PC-3 (cell line): ENCODE measurements around the gene DLGAP3.

ENCODE experiments used
- EZH2 ChIP-seq: fragments of 300-600 bp; sonication (generic); IDR thresholded peaks from one replicate; pipeline ENCODE4 v1.6.1; 2017; ENCODE audit warnings: antibody characterized with exemption, mild to moderate bottlenecking, low read length; ENCODE audit not compliant: unreplicated experiment
- EZH2phosphoT487 ChIP-seq: fragments of 300-600 bp; sonication (generic); IDR thresholded peaks from 2 replicates; pipeline ENCODE4 v1.6.1; 2018; ENCODE audit warnings: mild to moderate bottlenecking, antibody characterized with exemption, low read length, borderline replicate concordance
- TF ChIP-seq, protein P1 (sequence below): fragments of 300-600 bp; sonication (generic); conservative IDR thresholded peaks from 2 replicates; pipeline ENCODE4 v1.5.1; 2017; ENCODE audit warnings: antibody characterized with exemption, low read depth, mild to moderate bottlenecking, low read length

DNA sequence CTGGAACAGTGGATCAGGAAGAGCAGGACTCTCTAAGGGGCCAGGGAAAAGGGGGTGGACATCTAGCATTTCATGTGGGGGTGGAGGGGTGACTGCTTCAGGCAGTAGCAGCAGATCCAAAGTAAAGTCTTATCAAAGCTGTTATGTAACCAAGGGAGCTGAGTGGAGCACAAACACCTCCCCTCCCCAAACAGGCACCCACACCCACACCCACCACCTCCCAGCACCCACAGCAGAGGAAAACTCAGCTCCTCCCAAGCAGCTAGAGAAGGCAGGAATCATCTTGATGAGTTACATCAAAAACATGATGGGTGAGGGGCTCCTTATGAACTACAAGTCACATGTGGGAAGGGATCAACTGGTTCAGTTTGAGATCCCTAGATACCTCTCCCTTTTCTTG, 6.0 kb downstream of the DLGAP3 start:
- TF ChIP-seq, protein P1, sequence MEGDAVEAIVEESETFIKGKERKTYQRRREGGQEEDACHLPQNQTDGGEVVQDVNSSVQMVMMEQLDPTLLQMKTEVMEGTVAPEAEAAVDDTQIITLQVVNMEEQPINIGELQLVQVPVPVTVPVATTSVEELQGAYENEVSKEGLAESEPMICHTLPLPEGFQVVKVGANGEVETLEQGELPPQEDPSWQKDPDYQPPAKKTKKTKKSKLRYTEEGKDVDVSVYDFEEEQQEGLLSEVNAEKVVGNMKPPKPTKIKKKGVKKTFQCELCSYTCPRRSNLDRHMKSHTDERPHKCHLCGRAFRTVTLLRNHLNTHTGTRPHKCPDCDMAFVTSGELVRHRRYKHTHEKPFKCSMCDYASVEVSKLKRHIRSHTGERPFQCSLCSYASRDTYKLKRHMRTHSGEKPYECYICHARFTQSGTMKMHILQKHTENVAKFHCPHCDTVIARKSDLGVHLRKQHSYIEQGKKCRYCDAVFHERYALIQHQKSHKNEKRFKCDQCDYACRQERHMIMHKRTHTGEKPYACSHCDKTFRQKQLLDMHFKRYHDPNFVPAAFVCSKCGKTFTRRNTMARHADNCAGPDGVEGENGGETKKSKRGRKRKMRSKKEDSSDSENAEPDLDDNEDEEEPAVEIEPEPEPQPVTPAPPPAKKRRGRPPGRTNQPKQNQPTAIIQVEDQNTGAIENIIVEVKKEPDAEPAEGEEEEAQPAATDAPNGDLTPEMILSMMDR = no peak
- TF ChIP-seq EZH2 = no peak
- no peak for TF ChIP-seq EZH2phosphoT487
